ENCODE data around the gene PLEKHJ1. TPM values are rescaled to one million over a fixed set of nuclear protein-coding genes. Genes with fewer than 3 reads are reported as not detected.

The PLEKHJ1 gene
- total and polyA plus RNA-seq, 2 of the 13 experiments (the other 11 are each of a cell fraction or from before 2014, with no cell fraction given): 70.5 to 130 TPM

DNA sequence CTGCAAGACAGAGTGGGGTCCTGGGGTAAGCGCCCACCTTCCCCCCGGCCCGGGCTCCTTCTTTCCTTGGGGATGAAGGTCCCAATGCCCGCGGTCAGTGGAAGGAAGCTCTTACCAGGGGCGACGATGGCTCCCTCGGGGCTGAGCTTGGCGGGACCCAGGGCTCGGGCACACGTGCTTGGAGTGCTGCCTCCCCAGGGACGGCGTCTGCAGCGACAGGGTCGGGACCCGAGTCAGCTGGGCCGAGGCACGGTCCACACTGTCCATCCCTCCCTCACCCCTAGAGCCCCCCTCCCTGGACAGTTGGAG, 16.6 kb upstream of the PLEKHJ1 start (continued):
- TF ChIP-seq TEAD3 (CRISPR knock-in tag; optimal IDR thresholded peaks at IDR 0.05; ENCODE audit: borderline replicate concordance) (no peak), ELF4 (CRISPR knock-in tag; IDR thresholded peaks at IDR 0.05; ENCODE audit: borderline replicate concordance) (no peak), ZNF724P (CRISPR knock-in tag; IDR thresholded peaks at IDR 0.05; ENCODE audit: borderline replicate concordance) (no peak), SP140L (CRISPR knock-in tag; IDR thresholded peaks at IDR 0.05; ENCODE audit: borderline replicate concordance) (0 out of 2 replicates have a peak, but pooled peaks have one; percentile 23), ZMYM2 (CRISPR knock-in tag; IDR thresholded peaks at IDR 0.05) (no peak), NFRKB (IDR thresholded peaks at IDR 0.05) (no peak), MED13 (CRISPR knock-in tag; IDR thresholded peaks at IDR 0.05) (peak; percentile 49; the same call in 1 of the 2 replicates), TBX2 (CRISPR knock-in tag; IDR thresholded peaks at IDR 0.05; ENCODE audit: borderline replicate concordance) (no peak), NCOA1 (CRISPR knock-in tag; IDR thresholded peaks at IDR 0.05) (no peak), JARID2 (CRISPR knock-in tag; IDR thresholded peaks at IDR 0.05; ENCODE audit: insufficient replicate concordance) (no peak), SMAD9 (CRISPR knock-in tag; IDR thresholded peaks at IDR 0.05) (no peak), HNF4G (IDR thresholded peaks at IDR 0.05; ENCODE audit: borderline replicate concordance, low read depth, low read length) (no peak), HNF4G (CRISPR knock-in tag; IDR thresholded peaks at IDR 0.05; ENCODE audit: borderline replicate concordance, low read depth) (0 out of 2 replicates have a peak, but pooled peaks have one; percentile 20), ZNF256 (CRISPR knock-in tag; conservative IDR thresholded peaks at IDR 0.05) (0 out of 2 replicates have a peak, but pooled peaks have one; percentile 24)
- TF ChIP-seq, protein P1, sequence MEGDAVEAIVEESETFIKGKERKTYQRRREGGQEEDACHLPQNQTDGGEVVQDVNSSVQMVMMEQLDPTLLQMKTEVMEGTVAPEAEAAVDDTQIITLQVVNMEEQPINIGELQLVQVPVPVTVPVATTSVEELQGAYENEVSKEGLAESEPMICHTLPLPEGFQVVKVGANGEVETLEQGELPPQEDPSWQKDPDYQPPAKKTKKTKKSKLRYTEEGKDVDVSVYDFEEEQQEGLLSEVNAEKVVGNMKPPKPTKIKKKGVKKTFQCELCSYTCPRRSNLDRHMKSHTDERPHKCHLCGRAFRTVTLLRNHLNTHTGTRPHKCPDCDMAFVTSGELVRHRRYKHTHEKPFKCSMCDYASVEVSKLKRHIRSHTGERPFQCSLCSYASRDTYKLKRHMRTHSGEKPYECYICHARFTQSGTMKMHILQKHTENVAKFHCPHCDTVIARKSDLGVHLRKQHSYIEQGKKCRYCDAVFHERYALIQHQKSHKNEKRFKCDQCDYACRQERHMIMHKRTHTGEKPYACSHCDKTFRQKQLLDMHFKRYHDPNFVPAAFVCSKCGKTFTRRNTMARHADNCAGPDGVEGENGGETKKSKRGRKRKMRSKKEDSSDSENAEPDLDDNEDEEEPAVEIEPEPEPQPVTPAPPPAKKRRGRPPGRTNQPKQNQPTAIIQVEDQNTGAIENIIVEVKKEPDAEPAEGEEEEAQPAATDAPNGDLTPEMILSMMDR (CRISPR knock-in tag; IDR thresholded peaks at IDR 0.05): no peak
- TF ChIP-seq, protein P2, sequence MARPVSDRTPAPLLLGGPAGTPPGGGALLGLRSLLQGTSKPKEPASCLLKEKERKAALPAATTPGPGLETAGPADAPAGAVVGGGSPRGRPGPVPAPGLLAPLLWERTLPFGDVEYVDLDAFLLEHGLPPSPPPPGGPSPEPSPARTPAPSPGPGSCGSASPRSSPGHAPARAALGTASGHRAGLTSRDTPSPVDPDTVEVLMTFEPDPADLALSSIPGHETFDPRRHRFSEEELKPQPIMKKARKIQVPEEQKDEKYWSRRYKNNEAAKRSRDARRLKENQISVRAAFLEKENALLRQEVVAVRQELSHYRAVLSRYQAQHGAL (CRISPR knock-in tag; IDR thresholded peaks at IDR 0.05; ENCODE audit: not compliant biosample characterization): peak; percentile 26
- TF ChIP-seq, protein P3, sequence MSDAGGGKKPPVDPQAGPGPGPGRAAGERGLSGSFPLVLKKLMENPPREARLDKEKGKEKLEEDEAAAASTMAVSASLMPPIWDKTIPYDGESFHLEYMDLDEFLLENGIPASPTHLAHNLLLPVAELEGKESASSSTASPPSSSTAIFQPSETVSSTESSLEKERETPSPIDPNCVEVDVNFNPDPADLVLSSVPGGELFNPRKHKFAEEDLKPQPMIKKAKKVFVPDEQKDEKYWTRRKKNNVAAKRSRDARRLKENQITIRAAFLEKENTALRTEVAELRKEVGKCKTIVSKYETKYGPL (CRISPR knock-in tag; IDR thresholded peaks at IDR 0.05): no peak
- TF ChIP-seq, protein P4, sequence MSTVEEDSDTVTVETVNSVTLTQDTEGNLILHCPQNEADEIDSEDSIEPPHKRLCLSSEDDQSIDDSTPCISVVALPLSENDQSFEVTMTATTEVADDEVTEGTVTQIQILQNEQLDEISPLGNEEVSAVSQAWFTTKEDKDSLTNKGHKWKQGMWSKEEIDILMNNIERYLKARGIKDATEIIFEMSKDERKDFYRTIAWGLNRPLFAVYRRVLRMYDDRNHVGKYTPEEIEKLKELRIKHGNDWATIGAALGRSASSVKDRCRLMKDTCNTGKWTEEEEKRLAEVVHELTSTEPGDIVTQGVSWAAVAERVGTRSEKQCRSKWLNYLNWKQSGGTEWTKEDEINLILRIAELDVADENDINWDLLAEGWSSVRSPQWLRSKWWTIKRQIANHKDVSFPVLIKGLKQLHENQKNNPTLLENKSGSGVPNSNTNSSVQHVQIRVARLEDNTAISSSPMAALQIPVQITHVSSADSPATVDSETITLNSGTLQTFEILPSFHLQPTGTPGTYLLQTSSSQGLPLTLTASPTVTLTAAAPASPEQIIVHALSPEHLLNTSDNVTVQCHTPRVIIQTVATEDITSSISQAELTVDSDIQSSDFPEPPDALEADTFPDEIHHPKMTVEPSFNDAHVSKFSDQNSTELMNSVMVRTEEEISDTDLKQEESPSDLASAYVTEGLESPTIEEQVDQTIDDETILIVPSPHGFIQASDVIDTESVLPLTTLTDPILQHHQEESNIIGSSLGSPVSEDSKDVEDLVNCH (CRISPR knock-in tag; IDR thresholded peaks at IDR 0.05): no peak
- TF ChIP-seq, protein P5, sequence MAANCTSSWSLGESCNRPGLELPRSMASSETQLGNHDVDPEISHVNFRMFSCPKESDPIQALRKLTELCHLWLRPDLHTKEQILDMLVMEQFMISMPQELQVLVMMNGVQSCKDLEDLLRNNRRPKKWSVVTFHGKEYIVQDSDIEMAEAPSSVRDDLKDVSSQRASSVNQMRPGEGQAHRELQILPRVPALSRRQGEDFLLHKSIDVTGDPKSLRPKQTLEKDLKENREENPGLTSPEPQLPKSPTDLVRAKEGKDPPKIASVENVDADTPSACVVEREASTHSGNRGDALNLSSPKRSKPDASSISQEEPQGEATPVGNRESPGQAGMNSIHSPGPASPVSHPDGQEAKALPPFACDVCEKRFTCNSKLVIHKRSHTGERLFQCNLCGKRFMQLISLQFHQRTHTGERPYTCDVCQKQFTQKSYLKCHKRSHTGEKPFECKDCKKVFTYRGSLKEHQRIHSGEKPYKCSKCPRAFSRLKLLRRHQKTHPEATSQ (CRISPR knock-in tag; IDR thresholded peaks at IDR 0.05; ENCODE audit: borderline replicate concordance): no peak
- TF ChIP-seq, protein P6, sequence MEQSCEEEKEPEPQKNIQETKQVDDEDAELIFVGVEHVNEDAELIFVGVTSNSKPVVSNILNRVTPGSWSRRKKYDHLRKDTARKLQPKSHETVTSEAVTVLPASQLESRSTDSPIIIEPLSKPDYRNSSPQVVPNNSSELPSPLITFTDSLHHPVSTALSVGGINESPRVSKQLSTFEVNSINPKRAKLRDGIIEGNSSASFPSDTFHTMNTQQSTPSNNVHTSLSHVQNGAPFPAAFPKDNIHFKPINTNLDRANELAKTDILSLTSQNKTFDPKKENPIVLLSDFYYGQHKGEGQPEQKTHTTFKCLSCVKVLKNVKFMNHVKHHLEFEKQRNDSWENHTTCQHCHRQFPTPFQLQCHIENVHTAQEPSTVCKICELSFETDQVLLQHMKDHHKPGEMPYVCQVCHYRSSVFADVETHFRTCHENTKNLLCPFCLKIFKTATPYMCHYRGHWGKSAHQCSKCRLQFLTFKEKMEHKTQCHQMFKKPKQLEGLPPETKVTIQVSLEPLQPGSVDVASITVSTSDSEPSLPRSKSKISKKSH (CRISPR knock-in tag; IDR thresholded peaks at IDR 0.05; ENCODE audit: borderline replicate concordance): no peak
- TF ChIP-seq, protein P7, sequence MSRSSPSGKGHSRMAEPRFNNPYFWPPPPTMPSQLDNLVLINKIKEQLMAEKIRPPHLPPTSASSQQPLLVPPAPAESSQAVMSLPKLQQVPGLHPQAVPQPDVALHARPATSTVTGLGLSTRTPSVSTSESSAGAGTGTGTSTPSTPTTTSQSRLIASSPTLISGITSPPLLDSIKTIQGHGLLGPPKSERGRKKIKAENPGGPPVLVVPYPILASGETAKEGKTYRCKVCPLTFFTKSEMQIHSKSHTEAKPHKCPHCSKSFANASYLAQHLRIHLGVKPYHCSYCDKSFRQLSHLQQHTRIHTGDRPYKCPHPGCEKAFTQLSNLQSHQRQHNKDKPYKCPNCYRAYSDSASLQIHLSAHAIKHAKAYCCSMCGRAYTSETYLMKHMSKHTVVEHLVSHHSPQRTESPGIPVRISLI (CRISPR knock-in tag; IDR thresholded peaks at IDR 0.05; ENCODE audit: borderline replicate concordance): no peak
